ENCODE data around the gene HPCAL1.

Gene HPCAL1

GRCh38 chr2:10415640-10416039 lies 112.9 kb downstream of the HPCAL1 start:
- H3K27ac ChIP-seq, result no peak overlapping the region
- no peak for TF ChIP-seq CTCF (conservative IDR thresholded peaks at IDR 0.05; ENCODE audit: low read depth)
- CTCF ChIA-PET, result interaction anchor here (0.5 kb wide), 1 partner anchor 12 kb away, joined by 3 read pairs; no protein-coding TSS in a partner anchor
- DNase-seq (ENCODE audit: low spot score), result no peak
- POLR2A ChIA-PET (ENCODE audit: low non-redundant PET), result no interaction called here

GRCh38 chr2:10417551-10418335 lies 115.0 kb downstream of the HPCAL1 start:
- no peak overlapping the region for H3K27ac ChIP-seq
- TF ChIP-seq CTCF (conservative IDR thresholded peaks at IDR 0.05; ENCODE audit: low read depth), result no peak
- no peak for DNase-seq (ENCODE audit: low spot score)
- POLR2A ChIA-PET (ENCODE audit: low non-redundant PET), result no interaction called here
- CTCF ChIA-PET, result interaction anchor here (0.6 to 1.8 kb wide), 2 partner anchors 9 to 257 kb away, joined by 4 to 9 read pairs; no protein-coding TSS in a partner anchor

GRCh38 chr2:10419553-10420257 lies 117.0 kb downstream of the HPCAL1 start:
- POLR2A ChIA-PET (ENCODE audit: low non-redundant PET), result no interaction called here
- TF ChIP-seq CTCF (conservative IDR thresholded peaks at IDR 0.05; ENCODE audit: low read depth), result no peak
- no peak overlapping the region for H3K27ac ChIP-seq
- no peak for DNase-seq (ENCODE audit: low spot score)
- CTCF ChIA-PET, result interaction anchor here (0.7 to 1.8 kb wide), 4 partner anchors 10 to 978 kb away, joined by 3 to 4 read pairs (median 4); no protein-coding TSS in a partner anchor

DNA sequence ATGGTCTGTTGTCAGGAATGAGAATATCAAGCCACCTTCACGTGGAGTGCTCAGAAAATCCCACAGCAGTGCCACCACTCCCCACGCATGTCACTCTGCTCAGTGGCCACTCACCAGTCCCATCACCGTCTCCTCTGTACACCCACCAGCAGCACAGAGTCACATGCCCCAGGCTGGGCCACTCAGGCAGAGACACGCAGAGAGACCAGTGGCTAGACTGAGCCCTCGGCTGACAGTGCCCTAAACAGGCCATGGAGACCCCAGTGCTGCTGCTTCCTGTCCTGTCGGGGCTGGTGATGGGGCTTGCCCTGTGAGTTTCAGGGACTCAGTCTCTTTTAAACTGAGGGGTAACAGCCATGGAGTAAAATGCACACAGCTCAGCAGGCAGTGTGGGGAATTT lies 119.5 kb downstream of the HPCAL1 start:
- ChIA-PET POLR2A (ENCODE audit: low non-redundant PET) (no interaction called here), CTCF (interaction anchor here (1.7 kb wide), 1 partner anchor 325 kb away, joined by 3 read pairs; no protein-coding TSS in a partner anchor)
- DNase-seq (ENCODE audit: low spot score), result no peak
- no peak overlapping the region for H3K27ac ChIP-seq
- TF ChIP-seq CTCF (conservative IDR thresholded peaks at IDR 0.05; ENCODE audit: low read depth), result no peak

DNA sequence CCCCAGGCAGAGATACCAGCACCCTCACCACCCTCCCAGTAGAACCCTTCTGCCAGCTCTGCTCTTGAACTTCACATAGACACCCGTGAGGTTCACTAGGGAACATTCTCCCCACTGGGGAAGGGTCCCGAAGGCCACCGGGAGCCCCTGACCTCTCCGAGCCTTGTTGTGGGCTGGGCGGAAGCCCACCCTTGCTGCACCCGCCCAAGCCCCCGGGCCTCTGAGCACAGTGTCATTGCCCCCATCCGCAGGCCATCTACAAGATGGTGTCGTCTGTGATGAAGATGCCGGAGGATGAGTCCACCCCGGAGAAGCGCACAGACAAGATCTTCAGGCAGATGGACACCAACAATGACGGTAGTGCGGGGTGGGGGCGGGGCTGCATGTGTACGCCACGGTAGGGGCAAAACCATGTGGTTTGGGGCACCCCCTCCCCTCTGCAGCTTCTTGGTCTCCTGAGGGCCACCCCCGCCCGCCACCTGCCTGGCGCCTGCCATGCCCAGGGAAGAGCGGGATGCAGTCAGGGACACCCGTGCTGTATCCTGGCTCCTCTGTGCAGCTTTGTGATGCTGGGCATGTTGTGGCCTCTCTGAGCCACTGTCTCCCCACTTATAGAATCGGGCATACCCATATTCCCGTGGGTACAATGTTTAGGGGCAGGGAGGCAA lies 120.2 kb downstream of the HPCAL1 start:
- no peak for DNase-seq (ENCODE audit: low spot score)
- no peak for TF ChIP-seq CTCF (conservative IDR thresholded peaks at IDR 0.05; ENCODE audit: low read depth)
- H3K27ac ChIP-seq, result no peak overlapping the region
- ChIA-PET CTCF (interaction anchor here (0.6 kb wide), 1 partner anchor 12 kb away, joined by 3 read pairs; no protein-coding TSS in a partner anchor), POLR2A (ENCODE audit: low non-redundant PET) (no interaction called here)

DNA sequence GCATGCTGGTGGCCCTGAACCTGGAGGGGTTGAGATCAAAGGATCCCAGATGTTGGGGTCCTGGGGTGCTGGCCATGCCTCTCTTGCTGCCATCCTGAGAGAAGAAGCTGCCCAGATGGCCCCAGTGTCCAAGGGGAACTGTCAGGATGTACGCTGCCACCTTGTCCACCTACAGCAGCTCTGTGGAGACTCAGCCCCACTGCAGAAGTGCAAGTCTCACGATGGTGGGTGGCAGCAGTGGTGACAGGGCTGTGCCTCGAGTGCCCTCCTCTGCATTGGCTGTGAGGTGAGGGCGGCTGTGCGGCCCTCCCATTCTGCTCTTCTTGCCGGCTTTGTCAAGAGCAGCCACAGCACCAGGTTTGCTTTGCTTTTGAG lies 120.7 kb downstream of the HPCAL1 start:
- TF ChIP-seq CTCF (conservative IDR thresholded peaks at IDR 0.05; ENCODE audit: low read depth), result no peak
- no peak for DNase-seq (ENCODE audit: low spot score)
- ChIA-PET CTCF (no interaction called here), POLR2A (ENCODE audit: low non-redundant PET) (no interaction called here)
- no peak overlapping the region for H3K27ac ChIP-seq
